ENCODE measurements around the gene PCSK7. TPM values are rescaled to one million over a fixed set of nuclear protein-coding genes. Genes with fewer than 3 reads are reported as not detected.

PCSK7 gene
- total RNA-seq, 1 donor: 42.6 TPM

DNA sequence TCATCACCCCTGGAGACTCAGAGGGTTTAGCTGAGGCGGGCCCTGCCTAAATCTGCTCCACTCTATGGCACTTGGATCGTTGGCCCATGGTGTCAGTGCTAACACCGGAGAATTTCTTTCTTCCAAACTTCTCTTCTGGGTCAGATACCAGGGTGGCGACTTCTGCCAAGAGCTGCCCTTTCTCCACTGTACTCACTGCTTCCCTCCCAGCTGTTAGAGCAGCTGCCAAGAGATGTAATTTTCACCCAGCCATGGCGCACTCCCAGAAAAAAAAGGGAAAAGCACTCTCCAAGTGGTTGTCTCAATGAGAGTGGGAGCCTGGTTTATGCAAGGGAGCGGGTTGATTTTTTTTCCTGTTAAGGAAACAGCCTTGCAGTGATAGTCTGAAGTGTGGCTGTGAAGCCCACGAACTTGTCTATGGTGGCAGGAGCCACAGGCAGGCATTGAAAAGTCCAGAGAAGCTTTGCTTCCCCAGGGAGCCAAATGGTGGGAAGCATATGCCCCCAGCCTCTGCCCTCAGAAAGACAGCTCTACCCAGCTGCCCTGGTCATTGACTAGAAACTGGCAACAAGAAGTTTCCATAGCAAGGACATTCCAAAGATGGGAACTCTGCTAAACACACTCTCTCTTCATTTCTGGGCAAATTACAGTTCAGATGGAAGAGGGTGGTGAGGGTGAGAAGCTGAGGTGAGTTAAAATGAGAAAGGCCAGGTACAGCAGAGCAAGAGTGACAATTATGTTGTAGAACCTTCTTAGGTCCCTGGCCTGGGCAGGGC, 10.7 kb downstream of the PCSK7 start:
- DNase-seq (ENCODE audit: low read depth): peak; percentile 82
- TF ChIP-seq, protein P1, sequence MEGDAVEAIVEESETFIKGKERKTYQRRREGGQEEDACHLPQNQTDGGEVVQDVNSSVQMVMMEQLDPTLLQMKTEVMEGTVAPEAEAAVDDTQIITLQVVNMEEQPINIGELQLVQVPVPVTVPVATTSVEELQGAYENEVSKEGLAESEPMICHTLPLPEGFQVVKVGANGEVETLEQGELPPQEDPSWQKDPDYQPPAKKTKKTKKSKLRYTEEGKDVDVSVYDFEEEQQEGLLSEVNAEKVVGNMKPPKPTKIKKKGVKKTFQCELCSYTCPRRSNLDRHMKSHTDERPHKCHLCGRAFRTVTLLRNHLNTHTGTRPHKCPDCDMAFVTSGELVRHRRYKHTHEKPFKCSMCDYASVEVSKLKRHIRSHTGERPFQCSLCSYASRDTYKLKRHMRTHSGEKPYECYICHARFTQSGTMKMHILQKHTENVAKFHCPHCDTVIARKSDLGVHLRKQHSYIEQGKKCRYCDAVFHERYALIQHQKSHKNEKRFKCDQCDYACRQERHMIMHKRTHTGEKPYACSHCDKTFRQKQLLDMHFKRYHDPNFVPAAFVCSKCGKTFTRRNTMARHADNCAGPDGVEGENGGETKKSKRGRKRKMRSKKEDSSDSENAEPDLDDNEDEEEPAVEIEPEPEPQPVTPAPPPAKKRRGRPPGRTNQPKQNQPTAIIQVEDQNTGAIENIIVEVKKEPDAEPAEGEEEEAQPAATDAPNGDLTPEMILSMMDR (IDR thresholded peaks at IDR 0.05; ENCODE audit: insufficient read depth, low read length): no peak
- no peak overlapping the region for H3K4me3 ChIP-seq (ENCODE audit: low read depth, low read length)

GRCh38 chr11:117220568-117220967, 11.3 kb downstream of the PCSK7 start:
- no peak overlapping the region for H3K4me3 ChIP-seq (ENCODE audit: low read depth, low read length)
- TF ChIP-seq, protein P1 (IDR thresholded peaks at IDR 0.05; ENCODE audit: insufficient read depth, low read length): no peak
- DNase-seq (ENCODE audit: low read depth): no peak

DNA sequence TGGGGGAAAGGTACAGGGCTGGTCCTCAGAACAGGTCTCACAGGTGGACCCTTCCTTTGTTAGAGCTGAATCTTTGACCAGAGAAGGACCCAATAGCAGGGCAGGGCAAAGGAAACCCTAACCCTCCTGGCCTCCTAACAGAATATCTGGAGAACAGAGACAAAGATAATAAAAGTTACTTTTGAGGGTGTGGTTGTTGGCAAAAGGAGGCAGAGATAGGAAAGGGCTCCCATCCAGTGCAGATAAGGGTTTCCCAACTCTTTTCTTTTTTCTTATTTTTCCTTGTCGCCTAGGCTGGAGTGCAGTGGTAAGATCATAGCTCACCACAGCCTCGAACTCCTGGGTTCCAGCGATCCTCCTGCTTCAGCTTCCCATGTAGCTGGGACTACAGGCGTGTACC, 11.9 kb downstream of the PCSK7 start:
- TF ChIP-seq, protein P1 (IDR thresholded peaks at IDR 0.05; ENCODE audit: insufficient read depth, low read length): no peak
- DNase-seq (ENCODE audit: low read depth): peak; percentile 46
- H3K4me3 ChIP-seq (ENCODE audit: low read depth, low read length): no peak overlapping the region

DNA sequence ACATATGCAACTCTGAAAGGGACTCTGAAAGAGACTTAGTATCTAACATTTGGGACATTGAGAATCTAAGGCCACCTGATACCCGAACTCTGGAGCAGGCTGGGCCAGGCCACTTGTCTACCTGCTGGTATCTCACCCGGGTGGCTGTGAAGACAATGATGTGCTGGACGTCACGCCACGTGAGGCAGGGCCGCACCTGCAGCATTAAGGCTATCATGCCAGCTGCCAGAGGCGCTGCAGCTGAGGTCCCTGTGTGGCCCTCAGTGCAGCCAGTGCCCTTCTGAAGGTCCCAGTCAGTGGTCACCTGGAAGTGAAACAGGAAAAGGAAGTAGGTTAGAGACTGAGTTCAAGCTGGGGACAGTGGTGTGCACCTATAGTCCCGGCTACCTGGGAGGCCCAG, 12.4 kb downstream of the PCSK7 start:
- no peak for DNase-seq (ENCODE audit: low read depth)
- TF ChIP-seq, protein P1 (IDR thresholded peaks at IDR 0.05; ENCODE audit: insufficient read depth, low read length): no peak

GRCh38 chr11:117219001-117219400, 12.9 kb downstream of the PCSK7 start:
- DNase-seq (ENCODE audit: low read depth): no peak
- TF ChIP-seq, protein P1 (IDR thresholded peaks at IDR 0.05; ENCODE audit: insufficient read depth, low read length): no peak
- H3K4me3 ChIP-seq (ENCODE audit: low read depth, low read length): no peak overlapping the region

More for the DNA sequence above, 12.4 kb downstream of the PCSK7 start:
- H3K4me3 ChIP-seq (ENCODE audit: low read depth, low read length): no peak overlapping the region

DNA sequence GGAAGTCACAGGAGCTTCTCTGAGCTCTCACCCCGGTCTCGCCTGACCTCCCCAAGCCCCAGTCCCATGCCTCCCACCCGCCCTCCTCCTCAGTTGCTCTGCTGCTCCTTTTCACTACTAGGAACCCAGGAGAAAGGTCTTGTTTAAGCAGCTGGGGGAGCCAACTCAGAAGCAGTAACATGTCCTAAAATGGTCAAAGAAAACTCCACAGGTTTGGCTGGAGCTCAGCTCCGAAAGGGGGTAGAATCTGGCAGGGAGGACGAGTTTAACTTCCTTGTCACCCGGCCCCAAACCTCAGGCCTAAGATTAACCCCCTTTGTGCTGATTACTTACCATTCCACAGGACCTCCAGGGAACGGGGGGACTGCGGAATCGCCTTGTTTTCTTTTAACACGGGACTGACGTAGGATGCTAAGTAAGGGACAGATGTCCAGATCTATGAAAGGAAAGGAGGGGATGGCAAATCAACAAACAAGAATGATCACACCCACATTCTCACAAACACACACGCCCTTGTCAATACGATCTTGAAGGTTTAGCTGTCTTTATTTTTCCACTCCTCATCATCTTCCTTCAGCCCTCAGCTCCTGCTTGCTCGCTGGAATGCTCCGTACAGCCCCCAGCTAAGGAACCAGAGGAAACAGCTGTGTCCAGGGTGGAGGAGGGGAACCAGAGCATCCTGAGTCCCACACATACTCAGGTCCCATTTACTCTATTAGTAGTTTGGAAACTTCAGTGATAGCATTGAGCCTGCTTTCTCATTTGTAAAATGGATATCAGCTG, 13.5 kb downstream of the PCSK7 start:
- TF ChIP-seq, protein P1 (IDR thresholded peaks at IDR 0.05; ENCODE audit: insufficient read depth, low read length): no peak
- H3K4me3 ChIP-seq (ENCODE audit: low read depth, low read length): no peak overlapping the region
- peak; percentile 85 for DNase-seq (ENCODE audit: low read depth)
